AG10803 (cell line): ENCODE results near the gene TMEM132A.

Source experiments
- DNase-seq: peaks from one replicate; pipeline ENCODE4 v3.0.0; 2010; ENCODE audit warnings: low read depth
- H3K4me3 ChIP-seq: 2 replicates; pipeline ENCODE4 v1.5.1; 2011; ENCODE audit warnings: mild to moderate bottlenecking, low read length, control low read depth
- TF ChIP-seq, protein P1 (sequence below): conservative IDR thresholded peaks from 2 replicates; pipeline ENCODE4 v1.5.1; 2011; ENCODE audit warnings: mild to moderate bottlenecking, low read length, control low read depth, inconsistent platforms

Gene TMEM132A

DNA sequence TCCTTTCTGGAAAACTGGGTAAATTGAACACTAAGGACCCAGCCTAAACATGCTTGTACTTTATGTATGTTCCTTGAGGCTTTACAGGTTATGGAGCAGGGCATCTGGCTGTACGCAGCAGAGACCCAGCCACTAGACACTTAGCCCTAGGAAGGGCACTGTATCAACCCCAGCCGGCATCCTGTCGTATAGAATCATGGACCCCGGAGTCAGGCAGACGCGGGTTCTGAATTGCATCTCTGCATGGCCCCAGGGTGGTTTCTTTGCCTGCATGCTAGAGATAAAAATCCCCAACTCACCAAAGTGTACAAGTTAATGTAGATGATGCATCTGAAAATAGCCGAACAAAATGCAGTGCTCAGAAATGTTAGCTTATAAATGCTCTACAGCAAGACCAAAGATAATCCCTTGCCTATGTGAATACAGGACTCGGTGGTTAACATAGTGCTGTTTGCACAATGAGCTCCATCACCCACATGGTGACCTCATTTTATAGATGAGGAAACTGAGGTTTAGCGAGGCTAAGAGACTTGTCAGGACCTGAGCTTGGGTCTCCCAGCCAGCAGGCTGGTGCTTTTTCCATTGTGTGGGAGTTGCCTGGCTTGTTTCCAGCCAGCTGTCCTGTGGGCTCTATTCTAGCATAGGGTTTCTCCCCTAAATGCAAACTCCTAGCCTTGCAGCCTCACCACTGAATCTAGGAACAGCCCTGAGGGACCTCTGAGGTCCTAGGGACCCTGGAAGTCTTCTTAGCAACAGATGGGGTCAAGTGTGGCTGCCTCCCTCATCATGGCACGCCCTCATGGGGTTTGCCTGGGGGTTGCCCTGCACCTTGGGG, 54.5 kb downstream of the TMEM132A start:
- DNase-seq = no peak
- TF ChIP-seq, protein P1, sequence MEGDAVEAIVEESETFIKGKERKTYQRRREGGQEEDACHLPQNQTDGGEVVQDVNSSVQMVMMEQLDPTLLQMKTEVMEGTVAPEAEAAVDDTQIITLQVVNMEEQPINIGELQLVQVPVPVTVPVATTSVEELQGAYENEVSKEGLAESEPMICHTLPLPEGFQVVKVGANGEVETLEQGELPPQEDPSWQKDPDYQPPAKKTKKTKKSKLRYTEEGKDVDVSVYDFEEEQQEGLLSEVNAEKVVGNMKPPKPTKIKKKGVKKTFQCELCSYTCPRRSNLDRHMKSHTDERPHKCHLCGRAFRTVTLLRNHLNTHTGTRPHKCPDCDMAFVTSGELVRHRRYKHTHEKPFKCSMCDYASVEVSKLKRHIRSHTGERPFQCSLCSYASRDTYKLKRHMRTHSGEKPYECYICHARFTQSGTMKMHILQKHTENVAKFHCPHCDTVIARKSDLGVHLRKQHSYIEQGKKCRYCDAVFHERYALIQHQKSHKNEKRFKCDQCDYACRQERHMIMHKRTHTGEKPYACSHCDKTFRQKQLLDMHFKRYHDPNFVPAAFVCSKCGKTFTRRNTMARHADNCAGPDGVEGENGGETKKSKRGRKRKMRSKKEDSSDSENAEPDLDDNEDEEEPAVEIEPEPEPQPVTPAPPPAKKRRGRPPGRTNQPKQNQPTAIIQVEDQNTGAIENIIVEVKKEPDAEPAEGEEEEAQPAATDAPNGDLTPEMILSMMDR = no peak
- H3K4me3 ChIP-seq = no peak overlapping the region

DNA sequence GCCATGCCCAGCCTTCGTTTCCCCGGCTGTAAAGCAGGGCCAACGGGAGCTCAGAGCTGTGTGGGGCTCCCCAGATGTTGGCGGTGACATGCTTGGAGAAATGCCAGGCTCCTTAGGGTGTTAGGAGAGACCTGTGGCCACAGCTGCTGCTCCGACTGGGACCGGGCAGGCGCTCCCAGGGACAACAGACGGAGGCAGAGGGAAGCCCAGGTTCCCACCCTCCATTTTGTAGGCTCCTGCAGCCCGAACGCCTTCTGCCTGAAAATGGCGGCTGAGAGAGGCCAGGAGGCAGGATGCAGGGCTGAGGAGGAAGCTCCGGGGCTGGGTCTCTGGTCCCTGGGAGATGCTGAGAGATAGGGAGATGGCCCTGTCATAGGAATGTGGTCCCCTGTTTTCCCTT, 57.3 kb downstream of the TMEM132A start:
- H3K4me3 ChIP-seq = no peak overlapping the region
- TF ChIP-seq, protein P1 = no peak
- DNase-seq = no peak

DNA sequence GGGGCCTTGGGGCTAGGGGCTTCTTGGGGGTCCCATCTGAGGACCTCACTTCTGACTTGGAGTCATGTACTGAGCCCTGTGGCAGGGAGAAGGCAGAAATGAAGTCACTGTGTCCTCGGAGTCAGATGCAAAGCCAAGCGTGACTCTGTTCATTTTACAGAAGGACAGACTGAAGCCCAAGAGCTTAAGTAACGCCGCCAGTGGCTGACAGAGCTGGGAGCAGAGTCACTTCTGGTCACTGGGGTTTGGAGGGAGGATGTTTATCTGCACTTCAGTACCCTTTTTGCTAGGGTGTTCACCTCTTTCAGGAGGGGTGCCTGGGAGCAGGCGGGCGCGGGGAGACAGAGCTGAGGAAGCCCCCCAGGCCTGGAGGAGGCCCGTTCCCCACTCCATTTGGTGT, 57.9 kb downstream of the TMEM132A start:
- no peak for DNase-seq
- TF ChIP-seq, protein P1 = no peak
- H3K4me3 ChIP-seq = no peak overlapping the region

DNA sequence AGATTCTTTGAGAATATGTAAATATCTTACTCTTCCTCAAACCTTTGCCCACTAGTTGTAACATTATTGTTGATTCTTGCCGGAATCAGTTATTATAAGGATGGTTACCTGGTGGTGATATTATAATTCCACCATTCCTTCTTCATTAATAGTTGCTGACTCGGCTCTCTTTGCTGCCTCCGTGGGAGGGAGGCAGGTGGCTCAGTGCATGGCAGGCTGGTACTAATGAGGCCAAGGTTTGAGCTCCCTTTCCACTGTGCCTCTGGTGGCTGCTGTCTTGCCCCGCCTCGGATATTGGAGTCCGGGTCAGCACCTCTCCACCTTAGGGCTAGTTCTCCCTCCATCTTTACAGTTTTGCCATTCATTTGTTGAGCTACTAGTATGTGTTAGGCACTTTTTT, 59.9 kb downstream of the TMEM132A start:
- DNase-seq = no peak

DNA sequence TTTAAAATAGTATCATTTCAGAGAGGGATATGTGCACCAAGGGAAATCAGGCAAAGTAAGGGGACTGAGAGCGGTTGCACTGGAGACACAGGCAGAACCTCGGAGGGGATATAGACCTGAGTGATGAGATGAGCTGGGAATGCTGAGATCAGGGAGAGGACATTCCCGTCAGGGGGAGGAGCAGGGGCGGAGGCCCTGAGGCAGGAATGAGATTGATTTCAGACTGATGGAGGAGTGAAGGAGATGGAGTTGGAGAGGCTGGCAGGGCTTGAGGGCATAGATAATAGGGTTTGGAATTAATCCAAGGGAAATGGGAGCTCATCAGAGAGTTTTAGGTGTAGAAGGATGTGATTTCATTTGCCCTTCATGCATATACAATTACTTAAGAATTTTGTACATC, 60.4 kb downstream of the TMEM132A start:
- no peak overlapping the region for H3K4me3 ChIP-seq
- TF ChIP-seq, protein P1 = no peak
- DNase-seq = no peak

More for the DNA sequence above, 59.9 kb downstream of the TMEM132A start:
- H3K4me3 ChIP-seq = no peak overlapping the region
- TF ChIP-seq, protein P1 = no peak

DNA sequence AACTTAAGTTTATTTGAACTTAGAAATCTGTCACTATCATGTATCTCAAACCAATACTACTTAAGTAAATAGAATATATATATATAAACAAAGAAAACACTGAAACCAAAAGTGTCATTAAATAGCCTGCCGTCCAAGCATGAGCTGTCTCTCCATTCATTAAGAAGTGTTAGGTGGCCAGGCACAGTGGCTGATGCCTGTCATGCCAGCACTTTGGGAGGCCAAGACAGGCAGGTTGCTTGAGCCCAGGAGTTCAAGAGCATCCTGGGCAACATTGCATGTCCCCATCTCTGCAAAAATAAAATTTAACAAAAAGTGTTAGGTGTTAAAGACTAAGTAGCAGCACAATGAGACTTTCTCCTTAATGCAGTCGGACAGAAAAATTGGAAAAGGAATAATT, 61.2 kb downstream of the TMEM132A start:
- TF ChIP-seq, protein P1 = no peak
- no peak for DNase-seq
- H3K4me3 ChIP-seq = no peak overlapping the region

DNA sequence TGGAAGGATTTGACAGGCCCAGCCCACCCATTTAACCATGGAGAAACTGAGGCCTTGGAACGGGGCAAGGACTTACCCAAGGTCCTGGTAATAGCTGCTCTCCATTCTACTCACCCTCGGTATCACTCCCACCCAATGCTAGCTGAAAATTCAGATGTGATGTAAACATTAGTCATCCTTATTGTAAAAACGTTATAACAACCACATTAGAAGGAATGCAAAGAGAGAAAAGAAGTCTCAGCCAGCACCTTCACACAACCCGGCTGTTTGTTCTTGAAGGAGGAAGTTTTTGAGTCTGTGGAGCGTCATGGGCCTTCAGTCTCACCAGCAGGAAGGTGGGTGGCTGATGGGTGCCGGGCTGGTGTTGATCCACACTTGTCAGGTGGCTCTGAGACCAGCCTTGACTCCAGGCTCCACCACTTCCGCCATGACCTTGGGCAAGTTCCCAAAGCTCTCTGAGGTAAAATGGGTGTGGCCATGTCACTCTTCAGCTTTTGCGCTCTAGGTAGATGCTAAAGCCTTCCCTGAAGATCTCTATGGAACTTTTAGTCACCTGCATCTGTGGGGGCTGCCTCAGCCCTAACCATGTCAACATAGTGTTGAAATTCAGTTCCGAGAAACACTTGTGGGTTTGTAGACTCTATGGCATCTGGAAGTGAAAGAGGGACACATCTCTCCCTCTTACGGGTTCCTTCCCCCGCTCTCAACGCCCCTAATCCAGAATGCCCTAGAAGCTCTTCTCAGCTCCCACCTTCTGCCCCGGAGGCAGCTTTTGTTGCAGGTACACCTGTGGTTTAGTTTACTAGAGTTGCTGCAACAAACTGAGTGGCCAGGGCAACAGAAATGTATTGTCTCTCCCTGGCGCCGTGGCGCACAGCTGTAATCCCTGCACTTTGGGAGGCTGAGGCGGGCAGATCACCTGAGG, 62.0 kb downstream of the TMEM132A start:
- H3K4me3 ChIP-seq = no peak overlapping the region
- DNase-seq = no peak
- TF ChIP-seq, protein P1 = no peak
